ENCODE results near the gene SMAD3. TPM values are rescaled to one million over a fixed set of nuclear protein-coding genes. Genes with fewer than 3 reads are reported as not detected.
"Not testable (repeated sequence)": the region's sequence is repeated elsewhere in the genome, so short reads cannot be mapped to it uniquely, and the experiment has no call there.

Gene SMAD3
- polyA plus RNA-seq, 2 donors: 24.8 to 51.5 TPM

- no peaks in the 10 kb centered on the region for H3K9me3 ChIP-seq (ENCODE audit: control insufficient read depth in 2 of 2, insufficient read depth in 1 of 2, low read depth in 1 of 2, low read length in 1 of 2)
- H3K36me3 ChIP-seq (ENCODE audit: control insufficient read depth in 2 of 2, insufficient read depth in 2 of 2, low read length in 1 of 2): no peaks in the 10 kb centered on the region
- no peaks in the 10 kb centered on the region for H3K27me3 ChIP-seq (ENCODE audit: control insufficient read depth in 1 of 2, insufficient read depth in 2 of 2, low read length in 2 of 2)
- H3K4me1 ChIP-seq (ENCODE audit: control insufficient read depth in 2 of 2, insufficient read depth in 2 of 2, low read length in 1 of 2): peaks cover 9 to 19% of the 10 kb centered on the region in 2 donors
- 24 to 27% methylated on average over 16 of the region's 16 CpGs for WGBS, 2 donors
- peak overlapping the region; percentile 86 to 92 for H3K27ac ChIP-seq (ENCODE audit: low read depth in 2 of 2, low read length in 1 of 2)
- H3K4me3 ChIP-seq (ENCODE audit: low read depth in 1 of 2, low read length in 2 of 2): no peak overlapping the region
Measured at GRCh38 chr15:67150023-67150860, 84.8 kb downstream of the SMAD3 start.

GRCh38 chr15:67152429-67152828 lies 87.0 kb downstream of the SMAD3 start:
- H3K9me3 ChIP-seq (ENCODE audit: control insufficient read depth in 2 of 2, insufficient read depth in 1 of 2, low read depth in 1 of 2, low read length in 1 of 2): no peaks in the 10 kb centered on the region
- peak overlapping the region in 1 of 2 donors; percentile 40 for H3K27ac ChIP-seq (ENCODE audit: low read depth in 2 of 2, low read length in 1 of 2)
- H3K36me3 ChIP-seq (ENCODE audit: control insufficient read depth in 2 of 2, insufficient read depth in 2 of 2, low read length in 1 of 2): no peaks in the 10 kb centered on the region
- H3K27me3 ChIP-seq (ENCODE audit: control insufficient read depth in 1 of 2, insufficient read depth in 2 of 2, low read length in 2 of 2): no peaks in the 10 kb centered on the region
- WGBS, 2 donors: 48 to 55% methylated on average over 1 of the region's 1 CpG
- H3K4me3 ChIP-seq (ENCODE audit: low read depth in 1 of 2, low read length in 2 of 2): no peak overlapping the region
- peaks cover 6 to 12% of the 10 kb centered on the region in 2 donors for H3K4me1 ChIP-seq (ENCODE audit: control insufficient read depth in 2 of 2, insufficient read depth in 2 of 2, low read length in 1 of 2)

GRCh38 chr15:67153044-67153443 lies 87.6 kb downstream of the SMAD3 start:
- H3K27ac ChIP-seq (ENCODE audit: low read depth in 2 of 2, low read length in 1 of 2): peak overlapping the region in 1 of 2 donors; percentile 74
- H3K4me3 ChIP-seq (ENCODE audit: low read depth in 1 of 2, low read length in 2 of 2); H3K36me3 ChIP-seq (ENCODE audit: control insufficient read depth in 2 of 2, insufficient read depth in 2 of 2, low read length in 1 of 2); H3K27me3 ChIP-seq (ENCODE audit: control insufficient read depth in 1 of 2, insufficient read depth in 2 of 2, low read length in 2 of 2); H3K9me3 ChIP-seq (ENCODE audit: control insufficient read depth in 2 of 2, insufficient read depth in 1 of 2, low read depth in 1 of 2, low read length in 1 of 2): not testable (repeated sequence)
- peaks cover 5 to 14% of the 10 kb centered on the region in 2 donors for H3K4me1 ChIP-seq (ENCODE audit: control insufficient read depth in 2 of 2, insufficient read depth in 2 of 2, low read length in 1 of 2)
- WGBS, 2 donors: 57 to 79% methylated on average over 6 of the region's 6 CpGs

- Histone ChIP-seq H3K27me3 (ENCODE audit: control insufficient read depth in 1 of 2, insufficient read depth in 2 of 2, low read length in 2 of 2) (no peaks in the 10 kb centered on the region), H3K27ac (ENCODE audit: low read depth in 2 of 2, low read length in 1 of 2) (peak overlapping the region in 1 of 2 donors; percentile 71), H3K9me3 (ENCODE audit: control insufficient read depth in 2 of 2, insufficient read depth in 1 of 2, low read depth in 1 of 2, low read length in 1 of 2) (no peaks in the 10 kb centered on the region), H3K4me3 (ENCODE audit: low read depth in 1 of 2, low read length in 2 of 2) (no peak overlapping the region), H3K36me3 (ENCODE audit: control insufficient read depth in 2 of 2, insufficient read depth in 2 of 2, low read length in 1 of 2) (peaks cover 0 to 2% of the 10 kb centered on the region in 2 donors), H3K4me1 (ENCODE audit: control insufficient read depth in 2 of 2, insufficient read depth in 2 of 2, low read length in 1 of 2) (peaks cover 6 to 8% of the 10 kb centered on the region in 2 donors)
Measured at GRCh38 chr15:67154249-67154648, 88.8 kb downstream of the SMAD3 start.

GRCh38 chr15:67156426-67156825 lies 91.0 kb downstream of the SMAD3 start:
- Histone ChIP-seq H3K4me1 (ENCODE audit: control insufficient read depth in 2 of 2, insufficient read depth in 2 of 2, low read length in 1 of 2) (peaks cover 6 to 9% of the 10 kb centered on the region in 2 donors), H3K27me3 (ENCODE audit: control insufficient read depth in 1 of 2, insufficient read depth in 2 of 2, low read length in 2 of 2) (no peaks in the 10 kb centered on the region), H3K4me3 (ENCODE audit: low read depth in 1 of 2, low read length in 2 of 2) (no peak overlapping the region), H3K27ac (ENCODE audit: low read depth in 2 of 2, low read length in 1 of 2) (peak overlapping the region; percentile 14 to 54), H3K9me3 (ENCODE audit: control insufficient read depth in 2 of 2, insufficient read depth in 1 of 2, low read depth in 1 of 2, low read length in 1 of 2) (no peaks in the 10 kb centered on the region), H3K36me3 (ENCODE audit: control insufficient read depth in 2 of 2, insufficient read depth in 2 of 2, low read length in 1 of 2) (peaks cover 0 to 2% of the 10 kb centered on the region in 2 donors)
- WGBS, 2 donors: 94 to 95% methylated on average over 2 of the region's 2 CpGs

GRCh38 chr15:67156834-67157233 lies 91.4 kb downstream of the SMAD3 start:
- H3K36me3 ChIP-seq (ENCODE audit: control insufficient read depth in 2 of 2, insufficient read depth in 2 of 2, low read length in 1 of 2): peaks cover 0 to 2% of the 10 kb centered on the region in 2 donors
- peak overlapping the region; percentile 14 to 54 for H3K27ac ChIP-seq (ENCODE audit: low read depth in 2 of 2, low read length in 1 of 2)
- H3K4me1 ChIP-seq (ENCODE audit: control insufficient read depth in 2 of 2, insufficient read depth in 2 of 2, low read length in 1 of 2): peaks cover 6 to 13% of the 10 kb centered on the region in 2 donors
- H3K9me3 ChIP-seq (ENCODE audit: control insufficient read depth in 2 of 2, insufficient read depth in 1 of 2, low read depth in 1 of 2, low read length in 1 of 2): no peaks in the 10 kb centered on the region
- 84 to 87% methylated on average over 3 of the region's 3 CpGs for WGBS, 2 donors
- H3K4me3 ChIP-seq (ENCODE audit: low read depth in 1 of 2, low read length in 2 of 2): no peak overlapping the region
- no peaks in the 10 kb centered on the region for H3K27me3 ChIP-seq (ENCODE audit: control insufficient read depth in 1 of 2, insufficient read depth in 2 of 2, low read length in 2 of 2)

GRCh38 chr15:67157521-67158252 lies 92.3 kb downstream of the SMAD3 start:
- Histone ChIP-seq H3K36me3 (ENCODE audit: control insufficient read depth in 2 of 2, insufficient read depth in 2 of 2, low read length in 1 of 2) (peaks cover 0 to 2% of the 10 kb centered on the region in 2 donors), H3K27ac (ENCODE audit: low read depth in 2 of 2, low read length in 1 of 2) (peak overlapping the region; percentile 2 to 40), H3K4me1 (ENCODE audit: control insufficient read depth in 2 of 2, insufficient read depth in 2 of 2, low read length in 1 of 2) (peaks cover 8 to 15% of the 10 kb centered on the region in 2 donors), H3K27me3 (ENCODE audit: control insufficient read depth in 1 of 2, insufficient read depth in 2 of 2, low read length in 2 of 2) (no peaks in the 10 kb centered on the region), H3K4me3 (ENCODE audit: low read depth in 1 of 2, low read length in 2 of 2) (no peak overlapping the region), H3K9me3 (ENCODE audit: control insufficient read depth in 2 of 2, insufficient read depth in 1 of 2, low read depth in 1 of 2, low read length in 1 of 2) (no peaks in the 10 kb centered on the region)
- 81 to 84% methylated on average over 8 of the region's 8 CpGs for WGBS, 2 donors

GRCh38 chr15:67158367-67158766 lies 93.0 kb downstream of the SMAD3 start:
- no peak overlapping the region for H3K4me3 ChIP-seq (ENCODE audit: low read depth in 1 of 2, low read length in 2 of 2)
- no peaks in the 10 kb centered on the region for H3K9me3 ChIP-seq (ENCODE audit: control insufficient read depth in 2 of 2, insufficient read depth in 1 of 2, low read depth in 1 of 2, low read length in 1 of 2)
- no peak overlapping the region for H3K27ac ChIP-seq (ENCODE audit: low read depth in 2 of 2, low read length in 1 of 2)
- H3K4me1 ChIP-seq (ENCODE audit: control insufficient read depth in 2 of 2, insufficient read depth in 2 of 2, low read length in 1 of 2): peaks cover 8 to 15% of the 10 kb centered on the region in 2 donors
- peaks cover 0 to 2% of the 10 kb centered on the region in 2 donors for H3K36me3 ChIP-seq (ENCODE audit: control insufficient read depth in 2 of 2, insufficient read depth in 2 of 2, low read length in 1 of 2)
- H3K27me3 ChIP-seq (ENCODE audit: control insufficient read depth in 1 of 2, insufficient read depth in 2 of 2, low read length in 2 of 2): no peaks in the 10 kb centered on the region
- 73 to 80% methylated on average over 7 of the region's 7 CpGs for WGBS, 2 donors

- peak overlapping the region in 1 of 2 donors; percentile 62 for H3K27ac ChIP-seq (ENCODE audit: low read depth in 2 of 2, low read length in 1 of 2)
- H3K36me3 ChIP-seq (ENCODE audit: control insufficient read depth in 2 of 2, insufficient read depth in 2 of 2, low read length in 1 of 2): peaks cover 0 to 9% of the 10 kb centered on the region in 2 donors
- no peaks in the 10 kb centered on the region for H3K27me3 ChIP-seq (ENCODE audit: control insufficient read depth in 1 of 2, insufficient read depth in 2 of 2, low read length in 2 of 2)
- peaks cover 8 to 32% of the 10 kb centered on the region in 2 donors for H3K4me1 ChIP-seq (ENCODE audit: control insufficient read depth in 2 of 2, insufficient read depth in 2 of 2, low read length in 1 of 2)
- 88 to 95% methylated on average over 5 of the region's 5 CpGs for WGBS, 2 donors
- no peaks in the 10 kb centered on the region for H3K9me3 ChIP-seq (ENCODE audit: control insufficient read depth in 2 of 2, insufficient read depth in 1 of 2, low read depth in 1 of 2, low read length in 1 of 2)
- no peak overlapping the region for H3K4me3 ChIP-seq (ENCODE audit: low read depth in 1 of 2, low read length in 2 of 2)
Measured at GRCh38 chr15:67161412-67161811, 96.0 kb downstream of the SMAD3 start.
